Endodermal cell (in vitro differentiated cells): ENCODE measurements around the gene GGA3. TPM values are rescaled to one million over a fixed set of nuclear protein-coding genes. Genes with fewer than 3 reads are reported as not detected.
A peak's percentile ranks its signal among the peaks of the same experiment; 100 is the strongest.

Experiments
- DNase-seq: peaks from one replicate; pipeline ENCODE4 v3.0.0-alpha.2; 2017
- H3K27ac ChIP-seq: 2 replicates; pipeline ENCODE4 v1.5.1; 2013; ENCODE audit warnings: mild to moderate bottlenecking, low read depth, low read length, moderate library complexity
- H3K27me3 ChIP-seq: 2 replicates; pipeline ENCODE4 v1.6.1; 2013; ENCODE audit warnings: mild to moderate bottlenecking, low read length, moderate library complexity; ENCODE audit not compliant: insufficient read depth, control insufficient read depth, poor library complexity, severe bottlenecking
- H3K36me3 ChIP-seq: 2 replicates; pipeline ENCODE4 v1.7.0; 2013; ENCODE audit warnings: mild to moderate bottlenecking, low read length, moderate library complexity; ENCODE audit not compliant: control insufficient read depth, insufficient read depth
- H3K4me1 ChIP-seq: one replicate; pipeline ENCODE4 v1.7.0; 2013; ENCODE audit warnings: low read length; ENCODE audit not compliant: control insufficient read depth, insufficient read depth
- H3K4me3 ChIP-seq: 2 replicates; pipeline ENCODE4 v1.5.1; 2013; ENCODE audit warnings: mild to moderate bottlenecking, low read length, moderate library complexity
- H3K9ac ChIP-seq: 2 replicates; pipeline ENCODE4 v1.6.1; 2013; ENCODE audit warnings: mild to moderate bottlenecking, low read length, moderate library complexity; ENCODE audit not compliant: poor library complexity, severe bottlenecking; ENCODE audit errors: extremely low read depth
- H3K9me3 ChIP-seq: 2 replicates; pipeline ENCODE4 v1.6.1; 2013; ENCODE audit warnings: mild to moderate bottlenecking, low read length, moderate library complexity; ENCODE audit not compliant: control insufficient read depth
- H3K27ac Mint-ChIP-seq: 2 replicates; pipeline ENCODE4 v1.8.0; 2020; ENCODE audit warnings: mixed read lengths
- H3K27me3 Mint-ChIP-seq: 2 replicates; pipeline ENCODE4 v1.8.0; 2021; ENCODE audit warnings: mild to moderate bottlenecking, mixed read lengths; ENCODE audit not compliant: insufficient read depth
- H3K36me3 Mint-ChIP-seq: 2 replicates; pipeline ENCODE4 v1.8.0; 2020; ENCODE audit warnings: low read depth, mixed read lengths
- H3K4me1 Mint-ChIP-seq: 2 replicates; pipeline ENCODE4 v1.8.0; 2020; ENCODE audit warnings: mixed read lengths
- H3K4me3 Mint-ChIP-seq: 2 replicates; pipeline ENCODE4 v1.8.0; 2020; ENCODE audit warnings: mild to moderate bottlenecking, moderate library complexity, mixed read lengths
- H3K9me3 Mint-ChIP-seq: 2 replicates; pipeline ENCODE4 v1.8.0; 2020; ENCODE audit warnings: mild to moderate bottlenecking, mixed read lengths
- CTCF ChIP-seq: fragments of 200-600 bp; sonication (generic); conservative IDR thresholded peaks from 2 replicates; pipeline ENCODE4 v1.5.0; 2021; ENCODE audit warnings: antibody characterized with exemption, mild to moderate bottlenecking
- WGBS, 2 experiments: methylation state at CpG; one replicate each; pipeline versions ENCODE4 v1.1.5 to v1.1.7; 2013; ENCODE audit warnings: missing lambda C conversion rate in 2 of 2, mixed read lengths in 1 of 2; ENCODE audit not compliant: insufficient coverage in 1 of 2, insufficient read length in 1 of 2; 5-methylcytosine and 5-hydroxymethylcytosine counted together
- total RNA-seq, 2 donors: library from RNA; stranded (reverse); fragmentation: NEBNext Ultra II Directional in 1 of 2; extraction: Animal tissue kit (Norgen Biotek cat#: 25700) in 1 of 2; gene quantifications; 2 replicates in 1 of 2; 3 replicates in 1 of 2; pipeline ENCODE4 v1.2.1, GENCODE V29; 2021

GGA3 gene
- total RNA-seq, 2 donors from 2014 or later, result 64.9 to 73.2 TPM

GRCh38 chr17:75242461-75243042 lies 18.9 kb downstream of the GGA3 start:
- H3K9ac ChIP-seq, result no peak overlapping the region
- Mint-ChIP-seq H3K36me3 (peaks cover 59% of the 10 kb centered on the region), H3K27me3 (no peaks in the 10 kb centered on the region), H3K4me3 (no peak overlapping the region), H3K27ac (peak overlapping the region; percentile 75), H3K9me3 (no peaks in the 10 kb centered on the region), H3K4me1 (peaks cover 6% of the 10 kb centered on the region)
- H3K9me3 ChIP-seq, result no peaks in the 10 kb centered on the region
- no peak overlapping the region for H3K4me3 ChIP-seq
- peaks cover 70% of the 10 kb centered on the region for H3K36me3 ChIP-seq
- WGBS, 2 experiments, result 94 to 100% methylated on average over 7 to 17 of the region's 17 CpGs
- DNase-seq, result no peak
- TF ChIP-seq CTCF, result no peak
- peaks cover 3% of the 10 kb centered on the region for H3K4me1 ChIP-seq
- no peaks in the 10 kb centered on the region for H3K27me3 ChIP-seq
- no peak overlapping the region for H3K27ac ChIP-seq

GRCh38 chr17:75241996-75242460 lies 19.4 kb downstream of the GGA3 start:
- Histone ChIP-seq H3K27me3 (no peaks in the 10 kb centered on the region), H3K27ac (no peak overlapping the region), H3K9me3 (no peaks in the 10 kb centered on the region), H3K9ac (no peak overlapping the region), H3K4me1 (peaks cover 3% of the 10 kb centered on the region), H3K36me3 (peaks cover 76% of the 10 kb centered on the region), H3K4me3 (no peak overlapping the region)
- H3K4me1 Mint-ChIP-seq, result peaks cover 5% of the 10 kb centered on the region
- WGBS, 2 experiments, result 93 to 96% methylated on average over 14 to 15 of the region's 15 CpGs
- no peaks in the 10 kb centered on the region for H3K9me3 Mint-ChIP-seq
- H3K27ac Mint-ChIP-seq, result peak overlapping the region; percentile 75
- H3K36me3 Mint-ChIP-seq, result peaks cover 60% of the 10 kb centered on the region
- DNase-seq, result no peak
- H3K27me3 Mint-ChIP-seq, result no peaks in the 10 kb centered on the region
- no peak for TF ChIP-seq CTCF
- no peak overlapping the region for H3K4me3 Mint-ChIP-seq

GRCh38 chr17:75241502-75241901 lies 19.9 kb downstream of the GGA3 start:
- no peak for TF ChIP-seq CTCF
- Mint-ChIP-seq H3K36me3 (peaks cover 58% of the 10 kb centered on the region), H3K27me3 (no peaks in the 10 kb centered on the region), H3K27ac (no peak overlapping the region), H3K4me1 (no peaks in the 10 kb centered on the region), H3K4me3 (no peak overlapping the region), H3K9me3 (no peaks in the 10 kb centered on the region)
- no peaks in the 10 kb centered on the region for H3K9me3 ChIP-seq
- no peak for DNase-seq
- H3K27ac ChIP-seq, result no peak overlapping the region
- H3K4me3 ChIP-seq, result no peak overlapping the region
- WGBS, 2 experiments, result 89 to 96% methylated on average over 7 to 9 of the region's 9 CpGs
- H3K36me3 ChIP-seq, result peaks cover 80% of the 10 kb centered on the region
- no peak overlapping the region for H3K9ac ChIP-seq
- peaks cover 3% of the 10 kb centered on the region for H3K4me1 ChIP-seq
- no peaks in the 10 kb centered on the region for H3K27me3 ChIP-seq
